GM10266 (cell line): Measurements from ENCODE around the gene MYL12A.
"Not testable (repeated sequence)": the region's sequence is repeated elsewhere in the genome, so short reads cannot be mapped to it uniquely, and the experiment has no call there.

ENCODE experiments used
- DNase-seq: peaks from one replicate; pipeline ENCODE4 v3.0.0; 2012; ENCODE audit errors: extremely low spot score
- CTCF ChIP-seq: IDR thresholded peaks from 2 replicates; pipeline ENCODE4 v1.5.1; 2012; ENCODE audit warnings: mild to moderate bottlenecking, low read depth; ENCODE audit not compliant: control insufficient read depth, insufficient read depth; ENCODE audit errors: missing control alignments

The MYL12A gene

DNA sequence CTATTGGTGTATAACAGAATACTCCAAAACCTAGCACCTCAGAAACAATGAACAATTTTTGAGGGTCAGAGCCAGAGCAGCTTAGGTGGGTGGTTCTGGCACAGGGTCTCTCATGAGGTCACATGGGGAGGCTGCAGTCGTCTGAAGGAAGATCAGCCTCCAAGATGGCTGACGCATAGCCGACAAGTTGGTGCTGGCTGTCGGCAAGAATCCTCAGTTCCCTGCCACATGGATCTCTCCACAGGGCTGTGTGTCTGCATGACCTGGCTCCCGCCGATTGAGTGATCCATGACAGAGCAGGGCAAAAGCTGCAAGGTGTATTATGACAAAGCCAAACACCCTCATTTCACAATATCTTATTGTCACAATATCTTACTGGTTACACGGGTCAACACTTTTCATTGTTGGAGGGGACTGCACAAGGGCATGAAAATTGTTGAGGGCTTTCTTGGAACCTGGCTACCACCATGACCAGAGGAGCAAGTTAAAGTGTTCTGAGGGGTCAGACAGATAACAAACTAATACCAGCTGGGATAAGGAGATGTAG, 18.5 kb downstream of the MYL12A start:
- no peak for TF ChIP-seq CTCF
- DNase-seq: no peak

DNA sequence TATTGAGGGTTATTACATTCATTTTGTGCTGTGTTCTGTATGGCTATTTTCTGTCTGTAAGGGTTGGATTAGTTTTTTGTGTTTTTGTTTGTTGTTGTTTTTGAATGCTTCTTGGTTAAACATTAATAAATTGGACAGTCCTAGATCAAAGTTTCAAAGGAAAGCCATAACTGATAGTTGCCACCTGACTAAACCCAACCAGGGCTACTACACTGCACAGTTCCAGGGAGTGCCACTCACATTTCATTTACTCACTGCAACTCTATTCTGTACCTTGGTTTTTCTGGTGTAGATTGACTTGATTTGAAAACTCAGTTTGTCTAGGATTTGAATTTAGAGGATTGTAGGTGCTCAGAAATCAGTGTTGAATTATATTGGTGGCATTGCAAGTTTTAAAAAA, 20.7 kb downstream of the MYL12A start:
- DNase-seq: no peak
- TF ChIP-seq CTCF: no peak

- DNase-seq: no peak
Observed at GRCh38 chr18:3269241-3269913, 21.8 kb downstream of the MYL12A start.

GRCh38 chr18:3269914-3270299, 22.3 kb downstream of the MYL12A start:
- TF ChIP-seq CTCF: no peak
- no peak for DNase-seq

More at GRCh38 chr18:3269241-3269913, 21.8 kb downstream of the MYL12A start:
- no peak for TF ChIP-seq CTCF

- DNase-seq: no peak
- TF ChIP-seq CTCF: no peak
Observed at GRCh38 chr18:3273042-3273441, 25.4 kb downstream of the MYL12A start.

DNA sequence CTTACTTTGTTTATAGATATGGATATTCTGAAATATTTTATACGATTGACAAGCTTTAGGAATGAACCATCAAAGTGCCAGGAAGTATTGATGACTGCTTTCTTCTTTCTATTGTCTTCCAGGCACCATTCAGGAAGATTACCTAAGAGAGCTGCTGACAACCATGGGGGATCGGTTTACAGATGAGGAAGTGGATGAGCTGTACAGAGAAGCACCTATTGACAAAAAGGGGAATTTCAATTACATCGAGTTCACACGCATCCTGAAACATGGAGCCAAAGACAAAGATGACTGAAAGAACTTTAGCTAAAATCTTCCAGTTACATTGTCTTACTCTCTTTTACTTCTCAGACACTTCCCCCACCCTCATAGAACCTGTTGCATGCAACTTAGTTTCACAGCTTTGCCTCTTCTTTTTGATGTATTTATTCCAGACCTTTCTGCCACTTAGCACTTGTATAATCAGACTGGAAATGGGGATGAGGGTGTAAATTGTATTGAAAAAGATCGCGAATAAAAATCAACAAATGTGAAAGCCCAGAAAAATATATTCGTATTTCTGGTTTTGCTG, 30.1 kb downstream of the MYL12A start:
- DNase-seq: not testable (repeated sequence)

DNA sequence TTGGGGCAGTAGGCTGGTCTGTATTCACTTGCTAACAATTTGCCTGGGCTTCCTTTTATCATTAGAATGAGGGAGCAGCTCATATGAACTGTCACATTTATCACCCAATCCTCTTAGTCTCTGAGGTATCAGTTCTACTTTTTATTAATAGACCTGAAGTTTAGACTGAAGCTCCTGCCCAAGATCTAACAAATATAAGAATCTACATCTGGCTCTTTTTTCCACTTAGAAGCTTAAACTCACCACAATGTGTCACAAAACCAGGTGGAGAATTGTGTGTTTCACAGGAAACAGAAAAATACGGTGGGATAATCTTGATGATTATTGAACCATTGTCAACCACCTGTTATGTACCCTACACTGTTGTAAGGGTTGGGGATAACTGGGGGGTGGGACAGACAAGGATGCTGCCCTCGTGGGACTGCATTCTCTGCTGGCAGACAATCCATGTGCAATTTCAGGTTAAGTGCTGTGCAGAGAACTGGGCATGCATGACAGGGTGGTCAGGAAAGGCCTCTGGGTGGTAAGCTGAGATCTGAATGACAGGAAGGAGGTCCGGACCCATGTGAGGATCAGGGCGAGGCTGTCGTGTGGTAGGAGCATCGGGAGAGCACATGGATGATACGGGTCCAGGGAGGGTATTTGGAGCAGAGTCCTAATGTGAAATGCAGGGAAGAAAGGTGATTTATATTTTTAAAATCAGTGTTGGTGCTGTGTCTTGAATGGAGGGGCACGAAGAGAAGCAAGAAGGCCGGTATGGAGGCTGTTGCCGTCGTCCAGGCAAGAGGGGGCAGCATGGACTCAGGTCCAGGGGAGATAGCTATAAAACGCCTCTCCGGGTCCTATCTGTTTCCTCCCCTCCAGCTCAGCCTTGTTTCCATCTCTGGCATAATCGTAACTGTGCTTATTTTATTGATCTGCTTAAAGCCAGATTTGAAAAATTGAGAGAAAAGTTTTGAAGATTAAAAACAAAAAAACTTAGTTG, 31.9 kb downstream of the MYL12A start:
- DNase-seq: no peak

More for the DNA sequence above, 31.9 kb downstream of the MYL12A start:
- TF ChIP-seq CTCF: no peak
